ENCODE measurements around the gene GNA15.

DNA sequence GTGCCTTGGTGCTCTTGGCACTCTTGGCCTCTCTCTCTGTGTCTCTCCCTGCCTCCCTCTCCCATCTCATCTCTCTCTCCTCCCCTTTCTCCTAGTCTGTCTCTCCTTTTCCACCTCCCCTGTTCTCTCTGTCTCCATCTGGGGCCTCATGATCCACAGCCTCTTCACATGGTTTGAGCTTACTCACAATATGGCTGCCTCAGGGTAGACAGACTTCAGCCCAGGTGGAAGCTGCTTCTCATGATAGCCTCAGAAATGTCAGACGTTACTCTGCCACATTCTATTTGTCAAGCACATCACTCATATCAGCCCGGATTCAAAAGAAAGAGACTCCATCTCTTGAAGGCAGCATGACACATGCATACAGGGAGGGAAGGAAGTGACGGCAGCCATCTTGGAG is 24.4 kb downstream of the GNA15 start:
- TF ChIP-seq, protein P1, sequence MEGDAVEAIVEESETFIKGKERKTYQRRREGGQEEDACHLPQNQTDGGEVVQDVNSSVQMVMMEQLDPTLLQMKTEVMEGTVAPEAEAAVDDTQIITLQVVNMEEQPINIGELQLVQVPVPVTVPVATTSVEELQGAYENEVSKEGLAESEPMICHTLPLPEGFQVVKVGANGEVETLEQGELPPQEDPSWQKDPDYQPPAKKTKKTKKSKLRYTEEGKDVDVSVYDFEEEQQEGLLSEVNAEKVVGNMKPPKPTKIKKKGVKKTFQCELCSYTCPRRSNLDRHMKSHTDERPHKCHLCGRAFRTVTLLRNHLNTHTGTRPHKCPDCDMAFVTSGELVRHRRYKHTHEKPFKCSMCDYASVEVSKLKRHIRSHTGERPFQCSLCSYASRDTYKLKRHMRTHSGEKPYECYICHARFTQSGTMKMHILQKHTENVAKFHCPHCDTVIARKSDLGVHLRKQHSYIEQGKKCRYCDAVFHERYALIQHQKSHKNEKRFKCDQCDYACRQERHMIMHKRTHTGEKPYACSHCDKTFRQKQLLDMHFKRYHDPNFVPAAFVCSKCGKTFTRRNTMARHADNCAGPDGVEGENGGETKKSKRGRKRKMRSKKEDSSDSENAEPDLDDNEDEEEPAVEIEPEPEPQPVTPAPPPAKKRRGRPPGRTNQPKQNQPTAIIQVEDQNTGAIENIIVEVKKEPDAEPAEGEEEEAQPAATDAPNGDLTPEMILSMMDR (IDR thresholded peaks at IDR 0.05; ENCODE audit: low read length), result no peak
- TF ChIP-seq EZH2 (IDR thresholded peaks at IDR 0.05; ENCODE audit: borderline replicate concordance, low read length), result no peak
